GM12872 (cell line): ENCODE results near the gene SF3A1.

Experiments used
- TF ChIP-seq, protein P1 (sequence below): IDR thresholded peaks from 3 replicates; pipeline ENCODE4 v1.5.1; 2011; ENCODE audit warnings: low read depth, mild to moderate bottlenecking, low read length, moderate library complexity; ENCODE audit not compliant: insufficient read depth

Gene SF3A1

DNA sequence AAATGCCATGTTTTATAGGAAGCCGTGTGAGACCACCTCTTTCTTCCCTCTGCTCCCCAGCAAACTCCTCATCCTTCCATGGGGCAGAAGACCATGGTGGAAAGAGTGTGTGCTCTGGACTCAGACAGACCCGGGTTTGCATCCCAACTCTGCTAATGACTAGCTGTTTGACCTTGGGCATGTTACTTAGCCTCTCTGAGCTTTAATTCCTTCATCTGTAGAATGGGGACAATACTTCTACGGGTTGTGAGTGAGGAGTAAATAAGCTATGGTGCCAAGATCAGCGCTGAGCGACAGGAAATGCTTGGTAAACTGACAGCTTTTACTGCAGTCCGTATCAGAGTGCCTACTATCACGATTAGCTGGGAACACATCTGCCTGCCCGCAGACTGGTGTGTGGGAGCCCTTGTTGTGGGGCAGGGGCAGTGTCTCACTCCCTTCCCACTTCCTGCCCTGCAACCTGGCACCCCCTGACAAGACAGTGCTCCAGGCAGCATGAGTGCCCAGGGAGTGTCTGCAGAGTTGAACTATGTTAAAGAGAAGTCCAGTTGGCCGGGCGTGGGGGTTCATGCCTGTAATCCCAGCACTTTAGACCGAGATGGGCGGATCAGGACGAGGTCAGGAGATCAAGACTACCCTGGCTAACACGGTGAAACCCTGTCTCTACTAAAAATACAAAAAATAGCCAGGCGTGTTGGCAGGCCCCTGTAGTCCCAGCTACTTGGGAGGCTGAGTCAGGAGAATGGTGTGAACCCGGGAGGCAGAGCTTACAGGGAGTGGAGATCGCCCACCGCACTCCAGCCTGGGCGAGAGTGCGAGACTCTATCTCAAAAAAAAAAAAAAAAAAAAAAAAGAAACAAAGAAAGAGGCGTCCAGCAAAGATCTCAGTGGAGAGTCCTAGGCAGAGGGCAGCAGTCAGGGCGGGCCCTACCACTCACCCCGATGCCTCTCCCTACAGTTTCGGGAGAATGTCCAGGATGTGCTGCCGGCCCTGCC, 42.3 kb upstream of the SF3A1 start:
- TF ChIP-seq, protein P1, sequence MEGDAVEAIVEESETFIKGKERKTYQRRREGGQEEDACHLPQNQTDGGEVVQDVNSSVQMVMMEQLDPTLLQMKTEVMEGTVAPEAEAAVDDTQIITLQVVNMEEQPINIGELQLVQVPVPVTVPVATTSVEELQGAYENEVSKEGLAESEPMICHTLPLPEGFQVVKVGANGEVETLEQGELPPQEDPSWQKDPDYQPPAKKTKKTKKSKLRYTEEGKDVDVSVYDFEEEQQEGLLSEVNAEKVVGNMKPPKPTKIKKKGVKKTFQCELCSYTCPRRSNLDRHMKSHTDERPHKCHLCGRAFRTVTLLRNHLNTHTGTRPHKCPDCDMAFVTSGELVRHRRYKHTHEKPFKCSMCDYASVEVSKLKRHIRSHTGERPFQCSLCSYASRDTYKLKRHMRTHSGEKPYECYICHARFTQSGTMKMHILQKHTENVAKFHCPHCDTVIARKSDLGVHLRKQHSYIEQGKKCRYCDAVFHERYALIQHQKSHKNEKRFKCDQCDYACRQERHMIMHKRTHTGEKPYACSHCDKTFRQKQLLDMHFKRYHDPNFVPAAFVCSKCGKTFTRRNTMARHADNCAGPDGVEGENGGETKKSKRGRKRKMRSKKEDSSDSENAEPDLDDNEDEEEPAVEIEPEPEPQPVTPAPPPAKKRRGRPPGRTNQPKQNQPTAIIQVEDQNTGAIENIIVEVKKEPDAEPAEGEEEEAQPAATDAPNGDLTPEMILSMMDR: no peak

DNA sequence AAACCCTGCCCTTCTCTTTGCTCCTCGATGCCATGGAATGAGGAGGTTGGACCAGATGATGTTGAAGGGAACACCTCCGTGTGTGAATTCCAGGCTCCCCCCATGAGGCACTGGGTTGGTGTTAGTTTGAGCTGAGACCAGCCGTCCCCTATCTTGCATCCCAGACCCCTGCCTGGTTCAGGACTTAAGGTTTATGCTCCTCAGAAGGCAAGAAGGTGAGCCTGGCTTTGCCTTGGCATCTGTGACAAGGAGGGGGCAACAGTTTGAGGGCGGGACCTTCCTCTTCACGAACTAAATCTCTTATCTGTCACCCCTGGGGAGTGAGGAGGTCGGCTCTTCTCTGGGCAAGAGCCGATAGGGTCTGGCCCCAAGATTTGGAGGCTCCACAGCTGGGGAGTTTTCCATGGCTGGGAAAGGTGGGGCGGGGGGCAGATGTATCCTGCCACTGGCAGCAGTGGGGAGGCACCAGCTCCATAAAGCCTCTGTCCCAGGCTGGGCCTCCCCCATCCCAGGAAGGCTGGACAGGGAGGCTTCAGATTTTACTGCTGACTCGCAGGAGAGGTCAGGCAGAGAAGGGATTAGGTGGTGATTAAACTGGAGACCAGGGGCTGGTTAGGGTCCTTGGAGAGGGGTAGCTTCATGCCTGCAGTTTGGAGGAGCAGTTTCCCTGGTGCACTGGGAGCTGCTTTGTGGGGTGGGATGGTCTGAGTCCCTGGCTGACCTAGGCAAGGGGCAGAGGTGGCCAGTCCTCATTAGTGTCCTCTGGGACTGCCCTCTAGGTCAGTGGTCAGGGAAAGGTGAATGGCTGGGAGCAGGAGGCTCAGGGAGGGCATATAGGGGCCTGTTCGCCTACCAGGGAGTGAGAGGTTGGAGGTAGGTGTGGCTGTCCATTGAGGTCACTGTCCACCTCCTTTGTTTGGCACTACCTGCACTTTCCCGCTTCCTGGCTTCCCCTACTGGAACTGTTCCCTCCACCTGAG, 41.3 kb upstream of the SF3A1 start:
- TF ChIP-seq, protein P1: no peak

DNA sequence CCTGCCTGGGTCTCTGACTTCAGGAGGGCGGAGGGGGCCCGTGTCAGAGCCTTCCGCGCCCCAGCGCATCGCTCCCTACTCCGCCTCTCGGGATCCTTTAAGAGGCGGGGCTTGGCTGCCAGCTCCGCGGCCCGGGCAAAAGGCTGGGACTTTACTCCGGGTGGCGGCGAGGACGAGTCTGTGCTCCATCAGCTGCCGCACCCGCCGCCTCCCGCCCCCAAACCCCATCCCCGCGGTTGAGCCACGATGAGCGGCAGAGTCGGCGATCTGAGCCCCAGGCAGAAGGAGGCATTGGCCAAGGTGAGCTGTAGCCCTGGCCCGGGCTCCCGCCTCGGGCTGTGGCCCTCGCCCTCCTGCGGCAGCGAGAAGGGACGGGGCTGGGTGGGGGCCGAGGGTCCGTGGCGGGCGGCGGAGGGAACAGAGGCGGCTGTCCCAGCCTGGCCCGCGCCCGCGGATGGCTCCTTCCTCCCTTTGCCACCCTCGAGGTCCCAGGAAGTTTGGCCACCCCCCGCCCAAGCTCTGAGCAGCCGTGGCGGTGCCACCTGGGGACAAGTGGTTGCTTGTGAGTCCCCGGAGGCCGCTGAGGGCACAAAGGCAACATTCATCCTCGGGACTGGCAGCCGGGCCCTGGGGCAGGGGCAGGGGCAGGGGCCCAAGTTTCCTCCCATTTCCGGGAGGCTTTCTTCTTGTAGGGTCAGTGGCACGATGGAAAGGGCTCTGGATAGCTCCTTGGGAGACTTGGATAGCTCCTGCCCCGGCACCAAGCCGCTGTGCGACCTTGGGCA, 40.4 kb upstream of the SF3A1 start, which contains the start of gene SEC14L2:
Gene SEC14L2, plus strand, starts transcription at position 148 of the 785 bp plus-strand sequence. Its CDS starts 99 bp downstream, at position 247.
- TF ChIP-seq, protein P1: no peak

DNA sequence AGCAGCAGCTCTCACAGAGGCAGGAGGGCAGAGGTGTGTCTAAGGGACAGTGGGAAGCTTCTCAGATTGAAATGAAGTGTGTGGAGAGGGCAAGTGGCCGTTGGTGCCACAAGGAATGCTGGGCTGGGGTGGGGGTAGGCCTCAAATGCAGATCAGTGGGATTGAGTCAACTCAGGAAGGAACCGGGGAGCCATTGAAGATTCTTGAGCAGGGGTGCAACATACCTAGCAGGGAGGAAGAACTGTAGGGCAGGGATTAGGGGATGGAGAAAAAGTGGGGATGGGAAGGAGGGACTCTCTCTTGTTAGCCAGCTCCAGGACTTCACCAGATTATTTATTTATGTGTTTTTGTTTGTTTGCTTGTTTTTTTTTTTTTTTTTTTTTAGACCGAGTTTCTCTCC, 37.2 kb upstream of the SF3A1 start:
- TF ChIP-seq, protein P1: no peak

DNA sequence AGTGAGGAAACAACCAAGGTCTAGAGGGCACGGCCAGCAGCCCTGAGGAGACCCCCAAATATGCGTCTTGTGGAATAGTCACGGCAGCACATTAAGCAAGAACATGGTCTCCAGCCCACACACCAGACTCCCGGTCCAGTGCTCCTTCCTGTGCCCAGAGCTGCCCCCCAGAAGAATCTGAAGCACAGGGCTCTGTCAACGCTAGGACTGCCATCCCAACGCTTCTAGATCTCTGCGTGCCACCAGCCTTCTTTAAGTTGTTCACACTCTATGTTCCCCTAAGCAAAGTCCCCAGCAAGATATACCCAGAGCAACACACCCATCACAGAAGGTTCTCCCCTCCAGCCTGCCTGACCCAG, 36.6 kb upstream of the SF3A1 start:
- TF ChIP-seq, protein P1: no peak

DNA sequence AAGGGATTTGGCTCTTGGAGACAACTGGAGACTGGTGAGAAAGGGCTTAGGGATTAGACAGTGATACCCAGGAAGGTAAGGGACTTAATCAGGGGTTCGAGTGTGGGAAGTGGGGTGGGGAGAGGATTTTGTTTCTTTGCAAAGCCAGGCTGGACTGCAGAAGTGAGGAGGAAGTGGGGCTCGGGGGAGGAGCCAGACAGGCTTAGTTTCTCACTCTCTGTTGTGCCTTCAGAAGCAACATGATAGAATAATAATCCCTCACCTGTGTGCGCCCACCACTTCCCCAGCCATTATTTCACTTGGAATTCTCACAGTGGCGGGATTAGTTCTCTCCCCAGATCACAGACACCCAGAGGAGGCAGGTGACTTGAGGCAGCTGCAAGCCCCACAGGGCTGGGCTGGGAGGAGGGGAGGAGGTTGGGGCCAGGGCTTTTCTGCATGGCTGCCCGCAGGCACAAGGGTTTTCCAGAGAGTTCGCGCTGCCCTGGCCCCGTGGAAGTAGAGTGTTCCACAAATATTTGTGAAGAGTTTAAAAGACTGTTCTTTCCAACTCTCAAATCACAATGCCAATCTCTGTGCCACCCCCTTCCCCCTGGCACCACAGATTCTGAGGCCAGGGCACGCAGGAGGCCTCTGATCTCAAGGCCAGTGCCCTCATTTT, 36.1 kb upstream of the SF3A1 start:
- TF ChIP-seq, protein P1: no peak
